Measurements from ENCODE around the gene DELE1. TPM values are rescaled to one million over a fixed set of nuclear protein-coding genes. Genes with fewer than 3 reads are reported as not detected.

Gene DELE1
- polyA plus RNA-seq, 6 donors from 2014 or later, result 39.1 to 51.1 (median 44.1) TPM

GRCh38 chr5:141973871-141974595 lies 50.4 kb downstream of the DELE1 start:
- DNase-seq (no peak), ATAC-seq (ENCODE audit: low read depth in 2 of 2) (no peak)
- no peaks in the 10 kb centered on the region for H3K27me3 Mint-ChIP-seq
- H3K36me3 Mint-ChIP-seq, result peaks cover 0 to 21% of the 10 kb centered on the region in 2 donors
- H3K4me3 Mint-ChIP-seq, result no peak overlapping the region
- no peak overlapping the region for H3K27ac Mint-ChIP-seq
- no peaks in the 10 kb centered on the region for H3K9me3 Mint-ChIP-seq
- peaks cover 17 to 23% (median 20%) of the 10 kb centered on the region in 3 donors for H3K4me1 Mint-ChIP-seq

DNA sequence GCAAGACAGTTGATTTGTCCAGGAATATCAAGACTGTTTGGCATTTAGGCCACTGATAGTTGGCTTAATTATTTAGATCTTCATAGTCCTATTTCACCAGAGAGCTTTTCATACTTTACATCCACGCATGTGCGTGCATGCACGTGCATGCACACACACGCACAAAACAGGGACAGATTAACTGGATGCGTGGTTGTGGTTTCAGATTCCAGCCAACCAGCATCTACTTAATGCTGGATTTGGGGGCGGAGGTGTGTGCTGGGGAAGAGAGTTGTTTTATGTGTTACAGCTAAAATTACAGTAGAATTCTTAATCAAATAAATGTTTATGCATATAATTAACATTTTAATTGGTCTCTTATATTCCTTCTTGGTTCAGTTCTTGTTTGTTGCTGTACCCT lies 52.5 kb downstream of the DELE1 start:
- Mint-ChIP-seq H3K36me3 (peaks cover 8 to 31% of the 10 kb centered on the region in 2 donors), H3K27ac (no peak overlapping the region), H3K4me1 (peaks cover 0 to 6% (median 4%) of the 10 kb centered on the region in 3 donors), H3K9me3 (no peaks in the 10 kb centered on the region), H3K4me3 (no peak overlapping the region), H3K27me3 (no peaks in the 10 kb centered on the region)
- ATAC-seq (ENCODE audit: low read depth in 2 of 2), result no peak
- no peak for DNase-seq

DNA sequence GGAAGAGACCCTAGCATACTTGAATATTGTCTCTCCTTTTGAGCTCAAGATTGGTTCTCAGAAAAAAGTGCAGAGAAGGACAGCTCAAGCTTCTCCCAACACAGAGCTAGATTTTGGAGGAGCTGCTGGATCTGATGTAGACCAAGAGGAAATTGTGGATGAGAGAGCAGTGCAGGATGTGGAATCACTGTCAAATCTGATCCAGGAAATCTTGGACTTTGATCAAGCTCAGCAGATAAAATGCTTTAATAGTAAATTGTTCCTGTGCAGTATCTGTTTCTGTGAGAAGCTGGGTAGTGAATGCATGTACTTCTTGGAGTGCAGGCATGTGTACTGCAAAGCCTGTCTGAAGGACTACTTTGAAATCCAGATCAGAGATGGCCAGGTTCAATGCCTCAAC lies 54.7 kb downstream of the DELE1 start:
- peaks cover 8 to 38% of the 10 kb centered on the region in 2 donors for H3K36me3 Mint-ChIP-seq
- H3K27ac Mint-ChIP-seq, result no peak overlapping the region
- no peaks in the 10 kb centered on the region for H3K9me3 Mint-ChIP-seq
- no peaks in the 10 kb centered on the region for H3K27me3 Mint-ChIP-seq
- H3K4me3 Mint-ChIP-seq, result peak overlapping the region in 1 of 8 donors; percentile 22
- DNase-seq, result no peak
- no peak for ATAC-seq (ENCODE audit: low read depth in 2 of 2)
- no peaks in the 10 kb centered on the region for H3K4me1 Mint-ChIP-seq

DNA sequence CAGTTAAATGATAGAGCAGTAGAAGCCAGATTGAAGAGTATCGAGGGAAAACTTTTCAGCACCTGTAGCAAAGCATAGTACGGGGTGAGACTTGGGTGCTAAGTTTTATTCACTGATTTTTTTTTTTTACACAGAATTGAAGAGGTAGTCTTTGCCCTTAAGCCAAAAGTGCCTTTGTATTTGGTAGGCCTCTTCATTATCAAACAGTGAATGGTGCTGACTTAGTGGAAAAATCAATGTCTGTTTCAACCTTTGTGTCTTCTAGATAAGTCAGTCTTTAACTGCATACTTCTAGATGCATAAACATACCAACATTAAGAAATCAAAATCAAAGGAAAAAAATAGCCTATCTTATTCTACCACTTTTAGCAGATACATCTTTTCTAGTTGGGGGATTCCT lies 59.0 kb downstream of the DELE1 start:
- no peak overlapping the region for H3K4me3 Mint-ChIP-seq
- no peaks in the 10 kb centered on the region for H3K27me3 Mint-ChIP-seq
- no peak for ATAC-seq (ENCODE audit: low read depth in 2 of 2)
- H3K4me1 Mint-ChIP-seq, result no peaks in the 10 kb centered on the region
- H3K9me3 Mint-ChIP-seq, result no peaks in the 10 kb centered on the region
- no peak for DNase-seq
- peaks cover 27 to 33% of the 10 kb centered on the region in 2 donors for H3K36me3 Mint-ChIP-seq
- H3K27ac Mint-ChIP-seq, result no peak overlapping the region

DNA sequence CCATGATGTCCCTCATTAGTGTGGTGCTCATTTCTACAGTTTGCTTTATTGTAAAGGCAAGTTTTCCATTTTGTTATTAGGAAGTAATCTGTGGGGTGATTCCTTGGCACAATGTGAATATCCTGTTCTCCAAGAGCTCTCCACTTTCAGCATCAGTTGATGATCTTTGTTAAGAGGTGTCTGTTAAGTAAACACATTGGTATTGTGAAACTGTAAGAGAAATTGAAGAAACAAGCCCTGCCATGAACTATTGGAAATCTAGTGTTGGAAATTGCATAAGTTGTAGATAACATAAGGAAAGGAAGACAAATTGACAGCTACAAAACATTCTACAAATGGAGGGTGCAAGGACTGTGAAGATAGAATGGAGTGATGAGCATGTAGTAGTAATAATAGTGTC lies 62.4 kb downstream of the DELE1 start:
- no peaks in the 10 kb centered on the region for H3K27me3 Mint-ChIP-seq
- H3K27ac Mint-ChIP-seq, result peak overlapping the region in 3 of 6 donors; percentile 19 to 40 (median 27)

DNA sequence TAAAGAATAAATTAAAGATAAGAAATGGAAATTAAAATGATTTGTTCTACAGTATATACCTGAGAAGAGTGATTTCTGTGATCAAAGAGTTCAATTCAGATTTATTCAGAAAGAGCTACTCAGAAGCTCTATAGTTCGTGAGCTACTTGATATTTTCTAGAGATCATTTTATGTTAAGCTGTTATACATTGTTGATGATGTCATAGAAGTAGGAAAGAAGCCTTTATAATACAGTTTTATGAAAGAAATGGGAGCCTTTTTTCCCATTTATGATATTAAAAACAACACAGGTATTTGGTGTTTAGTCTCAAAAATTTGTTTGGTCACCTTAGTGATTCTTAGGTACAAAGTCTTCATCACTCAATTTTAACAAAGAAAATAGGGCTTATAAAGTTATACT lies 66.0 kb downstream of the DELE1 start:
- no peaks in the 10 kb centered on the region for H3K9me3 Mint-ChIP-seq
- no peak for DNase-seq
- H3K27ac Mint-ChIP-seq, result no peak overlapping the region
- no peak overlapping the region for H3K4me3 Mint-ChIP-seq
- H3K36me3 Mint-ChIP-seq, result peaks cover 23 to 33% of the 10 kb centered on the region in 2 donors
- ATAC-seq (ENCODE audit: low read depth in 2 of 2), result no peak
- no peaks in the 10 kb centered on the region for H3K27me3 Mint-ChIP-seq
- H3K4me1 Mint-ChIP-seq, result peaks cover 0 to 6% (median 0%) of the 10 kb centered on the region in 3 donors

More for the DNA sequence above, 62.4 kb downstream of the DELE1 start:
- Mint-ChIP-seq H3K4me3 (no peak overlapping the region), H3K4me1 (no peaks in the 10 kb centered on the region), H3K9me3 (no peaks in the 10 kb centered on the region), H3K36me3 (peaks cover 21 to 24% of the 10 kb centered on the region in 2 donors)
- no peak for DNase-seq
- no peak for ATAC-seq (ENCODE audit: low read depth in 2 of 2)

Other genes with a start within 250 kb of the DELE1 start
- not detected for gene ARAP3, start 241.6 kb upstream of the DELE1 start, polyA plus RNA-seq (ENCODE audit: low read depth in 6 of 6)
- not detected for gene PCDH1, start 45.5 kb upstream of the DELE1 start, polyA plus RNA-seq (ENCODE audit: low read depth in 6 of 6)
- under 1 TPM in 5 of 6 donors, not detected in 1; 0.09 to 0.29 (median 0.20) TPM for gene PCDH12, start 34.3 kb downstream of the DELE1 start, polyA plus RNA-seq (ENCODE audit: low read depth in 6 of 6)
- 10 to 100 TPM; 19.8 to 38.6 (median 34.6) TPM for gene RNF14, start 45.2 kb downstream of the DELE1 start, polyA plus RNA-seq (ENCODE audit: low read depth in 6 of 6)
- gene GNPDA1, start 89.2 kb downstream of the DELE1 start, polyA plus RNA-seq (ENCODE audit: low read depth in 6 of 6), result 1 to 10 TPM; 4.5 to 9.9 (median 6.2) TPM
- gene NDFIP1, start 184.9 kb downstream of the DELE1 start, polyA plus RNA-seq (ENCODE audit: low read depth in 6 of 6), result 10 to 100 TPM; 11.8 to 21.1 (median 17.9) TPM